B cell (primary cell): Measurements from ENCODE around the gene FRMD8. TPM values are rescaled to one million over a fixed set of nuclear protein-coding genes. Genes with fewer than 3 reads are reported as not detected.

ENCODE experiments used
- ATAC-seq: fragments of 200-7000 bp; cut with Tn5 transposase; one replicate; pipeline ENCODE4 v1.10.0; 2021; ENCODE audit warnings: low read depth, mild to moderate bottlenecking, moderate number of reproducible peaks, moderate library complexity
- CTCF ChIA-PET: fragments of 350-600 bp; sonication (Branson Sonifier 250); formaldehyde crosslinking; loops from one replicate; lab custom pipeline; 2021; ENCODE audit warnings: antibody characterized with exemption, inconsistent platforms; lab: Charles Lee
- POLR2A ChIA-PET: fragments of 350-600 bp; sonication (Branson Sonifier 250); formaldehyde crosslinking; loops from one replicate; lab custom pipeline; 2021; ENCODE audit warnings: antibody characterized with exemption; lab: Charles Lee
- DNase-seq: peaks from one replicate; pipeline ENCODE4 v3.0.0; 2013
- H2AFZ ChIP-seq: 2 replicates; pipeline ENCODE4 v1.6.1; 2012; ENCODE audit warnings: mild to moderate bottlenecking, low read depth, low read length; ENCODE audit not compliant: insufficient read depth, poor library complexity, severe bottlenecking
- H3K27ac ChIP-seq, 2 donors: 1 replicate in 1 of 2; 2 replicates in 1 of 2; pipeline ENCODE4 v1.5.1; 2012 to 2013; ENCODE audit warnings: low read length in 2 of 2, mild to moderate bottlenecking in 2 of 2, moderate library complexity in 1 of 2
- H3K27me3 ChIP-seq, 4 experiments: fragments of 200-600 bp in 1 of 4; sonication (generic) in 1 of 4; replicated peaks in 1 of 4; 1 replicate in 2 of 4; 2 replicates in 2 of 4; pipeline versions ENCODE4 v1.6.1 to v1.7.0; 2013 to 2016; ENCODE audit warnings: low read length in 3 of 4, mild to moderate bottlenecking in 2 of 4, mixed read lengths in 1 of 4, moderate library complexity in 1 of 4; ENCODE audit not compliant: insufficient read depth in 4 of 4, control insufficient read depth in 3 of 4; ENCODE audit errors: control extremely low read depth in 1 of 4
- H3K36me3 ChIP-seq, 2 experiments: replicated peaks in 1 of 2; 1 replicate in 1 of 2; 2 replicates in 1 of 2; pipeline versions ENCODE4 v1.6.1 to v1.7.1; 2013; ENCODE audit warnings: low read length in 1 of 2; ENCODE audit not compliant: insufficient read depth in 2 of 2, control insufficient read depth in 1 of 2; ENCODE audit errors: control extremely low read depth in 1 of 2, extremely low read depth in 1 of 2
- H3K4me1 ChIP-seq, 2 donors: fragments of 200-600 bp in 1 of 2; sonication (generic) in 1 of 2; 1 replicate in 1 of 2; 2 replicates in 1 of 2; pipeline versions ENCODE4 v1.5.1 to v1.6.1; 2013 to 2017; ENCODE audit warnings: low read length in 2 of 2; ENCODE audit not compliant: control insufficient read depth in 2 of 2, insufficient read depth in 2 of 2
- H3K4me2 ChIP-seq: replicated peaks from 2 replicates; pipeline ENCODE3; 2012; ENCODE audit warnings: mild to moderate bottlenecking, low read depth, low read length; ENCODE audit not compliant: poor library complexity, severe bottlenecking
- H3K4me3 ChIP-seq, 5 experiments: fragments of 200-600 bp in 1 of 5; sonication (generic) in 1 of 5; 1 replicate in 3 of 5; 2 replicates in 2 of 5; pipeline versions ENCODE4 v1.5.1 to v1.7.0; 2011 to 2016; ENCODE audit warnings: low read length in 4 of 5, mild to moderate bottlenecking in 4 of 5, low read depth in 2 of 5, control low read depth in 1 of 5, moderate library complexity in 1 of 5; ENCODE audit not compliant: insufficient read depth in 1 of 5; ENCODE audit errors: control extremely low read depth in 1 of 5, extremely low read depth in 1 of 5
- H3K79me2 ChIP-seq: fragments of 200-600 bp; sonication (generic); one replicate; pipeline ENCODE4 v1.6.0; 2016; ENCODE audit warnings: low read length; ENCODE audit not compliant: control insufficient read depth, insufficient read depth
- H3K9ac ChIP-seq: fragments of 200-600 bp; sonication (generic); 2 replicates; pipeline ENCODE4 v1.6.1; 2017; ENCODE audit warnings: mild to moderate bottlenecking, low read length, moderate library complexity
- H3K9me3 ChIP-seq, 3 donors: one replicate each; pipeline versions ENCODE4 v1.6.1 to v1.7.1; 2013; ENCODE audit warnings: low read length in 2 of 3; ENCODE audit not compliant: control insufficient read depth in 2 of 3, insufficient read depth in 1 of 3; ENCODE audit errors: control extremely low read depth in 1 of 3
- H4K20me1 ChIP-seq: 2 replicates; pipeline ENCODE4 v1.6.0; 2012; ENCODE audit warnings: mild to moderate bottlenecking, low read length; ENCODE audit not compliant: insufficient read depth, control insufficient read depth, poor library complexity, severe bottlenecking
- H3K27ac Mint-ChIP-seq: one replicate; pipeline ENCODE4 v1.8.0; 2021; ENCODE audit warnings: mixed read lengths
- H3K27me3 Mint-ChIP-seq: one replicate; pipeline ENCODE4 v1.8.0; 2021; ENCODE audit warnings: mixed read lengths
- H3K4me1 Mint-ChIP-seq: one replicate; pipeline ENCODE4 v1.8.0; 2021; ENCODE audit warnings: mixed read lengths
- H3K4me3 Mint-ChIP-seq: one replicate; pipeline ENCODE4 v1.8.0; 2021; ENCODE audit warnings: mixed read lengths
- H3K9me3 Mint-ChIP-seq: one replicate; pipeline ENCODE4 v1.8.0; 2022; ENCODE audit warnings: mixed read lengths; ENCODE audit not compliant: insufficient read depth
- CTCF ChIP-seq: fragments of 200-600 bp; IDR thresholded peaks from one replicate; pipeline ENCODE4 v1.8.0; 2022; ENCODE audit warnings: antibody characterized with exemption, mild to moderate bottlenecking
- EZH2 ChIP-seq: IDR thresholded peaks from 2 replicates; pipeline ENCODE4 v1.6.1; 2012; ENCODE audit warnings: borderline replicate concordance, low read depth, mild to moderate bottlenecking, moderate library complexity, low read length; ENCODE audit not compliant: insufficient read depth, poor library complexity, severe bottlenecking
- WGBS: methylation state at CpG from one replicate; pipeline ENCODE4 v1.1.5; 2013; ENCODE audit warnings: missing lambda C conversion rate; ENCODE audit not compliant: insufficient coverage; 5-methylcytosine and 5-hydroxymethylcytosine counted together
- intact Hi-C: fragments of 100-400 bp; cut with micrococcal nuclease; formaldehyde crosslinking; loops from one replicate; pipeline ENCODE4 v1.10.0; 2022
- polyA plus RNA-seq: library from polyadenylated mRNA; depleted of rRNA; stranded (reverse); fragments of >200 nt; gene quantifications from 2 replicates; pipeline ENCODE4 v1.2.3, GENCODE V29; 2012
- total RNA-seq, 2 donors: library from RNA; stranded (reverse); fragments of 120-200 nt in 1 of 2; gene quantifications; 1 replicate in 1 of 2; 2 replicates in 1 of 2; pipeline versions ENCODE4 v1.2.3 to v1.2.4, GENCODE V29; 2013 to 2022

Gene FRMD8
- total and polyA plus RNA-seq, 2 donors (not counting 1 experiment from before 2014, with no cell fraction given): 44.3 to 73.6 TPM

- 85% methylated on average over 8 of the region's 8 CpGs for WGBS
- DNase-seq (no peak), ATAC-seq (no peak)
- no peaks in the 10 kb centered on the region for H4K20me1 ChIP-seq
- intact Hi-C loops: no loop called here
- H3K36me3 ChIP-seq: peaks cover 2 to 15% of the 10 kb centered on the region in 2 experiments
- peak overlapping the region; percentile 83 for H3K27ac Mint-ChIP-seq
- peaks cover 35% of the 10 kb centered on the region for H3K4me1 Mint-ChIP-seq
- no peak overlapping the region for H3K9ac ChIP-seq
- no peak overlapping the region for H3K4me3 ChIP-seq
- peak overlapping the region; percentile 38 to 51 for H3K27ac ChIP-seq
- no peaks in the 10 kb centered on the region for H3K27me3 ChIP-seq
- TF ChIP-seq EZH2: no peak
- peak; percentile 22 for TF ChIP-seq CTCF
- ChIA-PET POLR2A (interaction anchor here (0.6 to 7.2 kb wide), 9 partner anchors 13 to 171 kb away, joined by 3 to 107 read pairs (median 7); partner anchors contain the start of genes MALAT1 and NEAT1), CTCF (interaction anchor here (0.9 to 12.5 kb wide), 16 partner anchors 10 to 216 kb away, joined by 3 to 252 read pairs (median 5); partner anchors contain the start of genes FRMD8 and MALAT1)
- H3K9me3 Mint-ChIP-seq: no peaks in the 10 kb centered on the region
- peak overlapping the region; percentile 42 for H3K4me2 ChIP-seq
- peak overlapping the region; percentile 10 for H2AFZ ChIP-seq
- H3K4me3 Mint-ChIP-seq: peak overlapping the region; percentile 37
- no peaks in the 10 kb centered on the region for H3K27me3 Mint-ChIP-seq
- no peaks in the 10 kb centered on the region for H3K9me3 ChIP-seq
- H3K79me2 ChIP-seq: peaks cover 47% of the 10 kb centered on the region
- H3K4me1 ChIP-seq: peaks cover 25 to 49% of the 10 kb centered on the region in 2 donors
Measured at GRCh38 chr11:65377777-65378176, 8.7 kb upstream of the FRMD8 start.

- Mint-ChIP-seq H3K4me1 (peaks cover 41% of the 10 kb centered on the region), H3K27me3 (no peaks in the 10 kb centered on the region), H3K9me3 (no peaks in the 10 kb centered on the region), H3K27ac (peak overlapping the region; percentile 83), H3K4me3 (peak overlapping the region; percentile 2)
- Histone ChIP-seq H3K27me3 (no peaks in the 10 kb centered on the region), H3K27ac (peak overlapping the region; percentile 38 to 51), H3K9ac (no peak overlapping the region), H2AFZ (peak overlapping the region; percentile 10), H3K4me2 (peak overlapping the region; percentile 45), H3K4me3 (no peak overlapping the region), H4K20me1 (no peaks in the 10 kb centered on the region), H3K79me2 (peaks cover 49% of the 10 kb centered on the region), H3K9me3 (no peaks in the 10 kb centered on the region), H3K36me3 (peaks cover 2 to 15% of the 10 kb centered on the region in 2 experiments), H3K4me1 (peaks cover 30 to 55% of the 10 kb centered on the region in 2 donors)
- TF ChIP-seq EZH2 (no peak), CTCF (no peak)
- peak; percentile 80 for DNase-seq
- ATAC-seq: peak; percentile 14
- POLR2A ChIA-PET: interaction anchor here (0.6 to 7.2 kb wide), 14 partner anchors 12 to 171 kb away, joined by 3 to 107 read pairs (median 7); partner anchors contain the start of genes MALAT1 and NEAT1
- WGBS: 29% methylated on average over 15 of the region's 19 CpGs
- intact Hi-C loops: no loop called here
- CTCF ChIA-PET: interaction anchor here (0.8 to 12.5 kb wide), 19 partner anchors 8 to 215 kb away, joined by 3 to 252 read pairs (median 4); partner anchors contain the start of genes FRMD8 and MALAT1
Measured at GRCh38 chr11:65378208-65378927, 8.1 kb upstream of the FRMD8 start.
